Neural cell (in vitro differentiated cells): Measurements from ENCODE around the gene KIRREL3. TPM values are rescaled to one million over a fixed set of nuclear protein-coding genes. Genes with fewer than 3 reads are reported as not detected.

ENCODE experiments used
- H2AFZ ChIP-seq: fragments of 200-600, 300-800 bp; sonication (generic), shearing (Covaris generic); 2 replicates; pipeline ENCODE4 v1.6.0; 2014; ENCODE audit warnings: low read depth, mild to moderate bottlenecking, antibody characterized with exemption, low read length, moderate library complexity
- H3F3A ChIP-seq: fragments of 200-600 bp; shearing (Covaris generic); 2 replicates; pipeline ENCODE4 v1.6.1; 2016; ENCODE audit warnings: mild to moderate bottlenecking, moderate library complexity, mixed read lengths, antibody characterized with exemption, low read length; ENCODE audit not compliant: insufficient read depth, poor library complexity, severe bottlenecking
- H3K27ac ChIP-seq: fragments of 200-600, 300-800 bp; sonication (generic), shearing (Covaris generic); 2 replicates; pipeline ENCODE4 v1.5.1; 2014; ENCODE audit warnings: mild to moderate bottlenecking, low read length, moderate library complexity
- H3K27me3 ChIP-seq: fragments of 300-800, 200-600 bp; sonication (generic), shearing (Covaris generic); 2 replicates; pipeline ENCODE4 v1.6.0; 2014; ENCODE audit warnings: mild to moderate bottlenecking, low read depth, low read length, moderate library complexity; ENCODE audit not compliant: insufficient read depth
- H3K36me3 ChIP-seq: fragments of 300-800, 200-600 bp; sonication (generic), shearing (Covaris generic); 2 replicates; pipeline ENCODE4 v1.5.1; 2014; ENCODE audit warnings: mild to moderate bottlenecking, antibody characterized with exemption, low read length, moderate library complexity; ENCODE audit not compliant: insufficient read depth
- H3K4me2 ChIP-seq: fragments of 300-800, 200-600 bp; sonication (generic), shearing (Covaris generic); 2 replicates; pipeline ENCODE4 v1.6.0; 2014; ENCODE audit warnings: mild to moderate bottlenecking, low read length
- H3K4me3 ChIP-seq: fragments of 300-800, 200-600 bp; sonication (generic), shearing (Covaris generic); 2 replicates; pipeline ENCODE4 v1.5.1; 2014; ENCODE audit warnings: mild to moderate bottlenecking, low read length, moderate library complexity
- H3K79me2 ChIP-seq: fragments of 200-600 bp; shearing (Covaris generic); replicated peaks from 2 replicates; pipeline ENCODE4 v1.6.0; 2014; ENCODE audit warnings: mild to moderate bottlenecking, low read length, moderate library complexity; ENCODE audit not compliant: insufficient read depth
- H3K9ac ChIP-seq: fragments of 300-800, 200-600 bp; sonication (generic), shearing (Covaris generic); 2 replicates; pipeline ENCODE4 v1.6.1; 2016; ENCODE audit warnings: mild to moderate bottlenecking, low read length, mixed read lengths
- H3K9me2 ChIP-seq: fragments of 200-600 bp; shearing (Covaris generic); 2 replicates; pipeline ENCODE4 v1.6.1; 2016; ENCODE audit warnings: mild to moderate bottlenecking, low read length, mixed read lengths; ENCODE audit not compliant: insufficient read depth
- H3K9me3 ChIP-seq: fragments of 200-600, 300-800 bp; sonication (generic), shearing (Covaris generic); 2 replicates; pipeline ENCODE4 v1.6.1; 2016; ENCODE audit warnings: mild to moderate bottlenecking, mixed run types, low read length, moderate library complexity, mixed read lengths
- H4K20me1 ChIP-seq: fragments of 200-600 bp; shearing (Covaris generic); 2 replicates; pipeline ENCODE4 v1.6.1; 2016; ENCODE audit warnings: mild to moderate bottlenecking, mixed run types; ENCODE audit not compliant: insufficient read depth
- EP300 ChIP-seq: fragments of 450-650 bp; conservative IDR thresholded peaks from 2 replicates; pipeline ENCODE4 v1.6.1; 2014; ENCODE audit warnings: antibody characterized with exemption, mild to moderate bottlenecking, moderate library complexity; ENCODE audit not compliant: poor library complexity, severe bottlenecking
- EZH2 ChIP-seq: fragments of 200-600, 300-800 bp; shearing (Covaris generic), sonication (generic); IDR thresholded peaks from 2 replicates; pipeline ENCODE4 v1.6.1; 2014; ENCODE audit warnings: antibody characterized with exemption, low read length, borderline replicate concordance, mild to moderate bottlenecking; ENCODE audit not compliant: insufficient read depth, poor library complexity, severe bottlenecking
- MXI1 ChIP-seq: fragments of 450-650 bp; conservative IDR thresholded peaks from 2 replicates; pipeline ENCODE4 v1.6.1; 2014; ENCODE audit warnings: antibody characterized with exemption, mild to moderate bottlenecking; ENCODE audit not compliant: poor library complexity, severe bottlenecking
- POLR2AphosphoS5 ChIP-seq: IDR thresholded peaks from 2 replicates; pipeline ENCODE4 v1.6.1; 2012
- RAD21 ChIP-seq: fragments of 450-650 bp; conservative IDR thresholded peaks from 2 replicates; pipeline ENCODE4 v1.6.1; 2014; ENCODE audit warnings: antibody characterized with exemption, mild to moderate bottlenecking, moderate library complexity
- SMC3 ChIP-seq: fragments of 450-650 bp; conservative IDR thresholded peaks from 2 replicates; pipeline ENCODE4 v1.6.1; 2014; ENCODE audit warnings: antibody characterized with exemption, mild to moderate bottlenecking, moderate library complexity; ENCODE audit not compliant: poor library complexity
- TAF1 ChIP-seq: IDR thresholded peaks from 2 replicates; pipeline ENCODE4 v1.6.1; 2012; ENCODE audit warnings: low read depth
- polyA plus RNA-seq: library from polyadenylated mRNA; depleted of rRNA; stranded (reverse); fragments of >200 nt; gene quantifications from 2 replicates; pipeline ENCODE4 v1.2.3, GENCODE V29; 2014
- TF ChIP-seq, protein P1 (sequence below): fragments of 450-650 bp; IDR thresholded peaks from 2 replicates; pipeline ENCODE4 v1.5.1; 2014; ENCODE audit warnings: antibody characterized with exemption, mild to moderate bottlenecking, moderate library complexity; ENCODE audit not compliant: poor library complexity, severe bottlenecking
- TF ChIP-seq, protein P2 (sequence below): IDR thresholded peaks from 2 replicates; pipeline ENCODE4 v1.6.1; 2012; ENCODE audit warnings: borderline replicate concordance

The KIRREL3 gene
- polyA plus RNA-seq, 1 donor from 2014 or later, result 23.8 TPM

DNA sequence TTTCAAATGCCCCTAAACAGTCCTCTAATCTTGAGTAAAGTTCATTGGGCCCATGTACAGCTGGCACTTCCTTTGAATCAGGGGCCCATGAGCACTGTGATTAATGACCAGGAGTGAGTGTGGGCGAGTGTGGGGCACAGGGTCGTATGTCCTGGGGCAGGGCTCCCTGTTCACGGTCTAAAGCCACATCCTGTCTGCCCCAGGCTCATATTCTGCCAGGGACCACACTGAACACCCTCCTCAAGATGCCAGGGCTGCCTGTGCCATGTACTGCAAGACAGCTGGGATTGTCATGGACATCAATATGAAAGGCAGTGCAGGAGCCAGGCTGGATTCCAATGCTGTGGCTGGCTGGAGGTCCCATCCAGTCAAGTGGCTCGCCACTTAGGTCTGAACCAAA, 130.5 kb downstream of the KIRREL3 start:
- Histone ChIP-seq H3K79me2 (no peaks in the 10 kb centered on the region), H3K9ac (no peak overlapping the region), H3K9me2 (no peaks in the 10 kb centered on the region), H3K27me3 (no peaks in the 10 kb centered on the region), H4K20me1 (no peaks in the 10 kb centered on the region), H3K27ac (no peak overlapping the region), H3K4me2 (no peak overlapping the region), H3K36me3 (no peaks in the 10 kb centered on the region), H2AFZ (no peak overlapping the region), H3F3A (peaks cover 3% of the 10 kb centered on the region), H3K9me3 (no peaks in the 10 kb centered on the region), H3K4me3 (no peak overlapping the region)
- TF ChIP-seq RAD21 (no peak), TAF1 (no peak), EP300 (no peak), SMC3 (no peak), MXI1 (no peak), EZH2 (no peak), POLR2AphosphoS5 (no peak)
- TF ChIP-seq, protein P1, sequence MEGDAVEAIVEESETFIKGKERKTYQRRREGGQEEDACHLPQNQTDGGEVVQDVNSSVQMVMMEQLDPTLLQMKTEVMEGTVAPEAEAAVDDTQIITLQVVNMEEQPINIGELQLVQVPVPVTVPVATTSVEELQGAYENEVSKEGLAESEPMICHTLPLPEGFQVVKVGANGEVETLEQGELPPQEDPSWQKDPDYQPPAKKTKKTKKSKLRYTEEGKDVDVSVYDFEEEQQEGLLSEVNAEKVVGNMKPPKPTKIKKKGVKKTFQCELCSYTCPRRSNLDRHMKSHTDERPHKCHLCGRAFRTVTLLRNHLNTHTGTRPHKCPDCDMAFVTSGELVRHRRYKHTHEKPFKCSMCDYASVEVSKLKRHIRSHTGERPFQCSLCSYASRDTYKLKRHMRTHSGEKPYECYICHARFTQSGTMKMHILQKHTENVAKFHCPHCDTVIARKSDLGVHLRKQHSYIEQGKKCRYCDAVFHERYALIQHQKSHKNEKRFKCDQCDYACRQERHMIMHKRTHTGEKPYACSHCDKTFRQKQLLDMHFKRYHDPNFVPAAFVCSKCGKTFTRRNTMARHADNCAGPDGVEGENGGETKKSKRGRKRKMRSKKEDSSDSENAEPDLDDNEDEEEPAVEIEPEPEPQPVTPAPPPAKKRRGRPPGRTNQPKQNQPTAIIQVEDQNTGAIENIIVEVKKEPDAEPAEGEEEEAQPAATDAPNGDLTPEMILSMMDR, result no peak
- TF ChIP-seq, protein P2, sequence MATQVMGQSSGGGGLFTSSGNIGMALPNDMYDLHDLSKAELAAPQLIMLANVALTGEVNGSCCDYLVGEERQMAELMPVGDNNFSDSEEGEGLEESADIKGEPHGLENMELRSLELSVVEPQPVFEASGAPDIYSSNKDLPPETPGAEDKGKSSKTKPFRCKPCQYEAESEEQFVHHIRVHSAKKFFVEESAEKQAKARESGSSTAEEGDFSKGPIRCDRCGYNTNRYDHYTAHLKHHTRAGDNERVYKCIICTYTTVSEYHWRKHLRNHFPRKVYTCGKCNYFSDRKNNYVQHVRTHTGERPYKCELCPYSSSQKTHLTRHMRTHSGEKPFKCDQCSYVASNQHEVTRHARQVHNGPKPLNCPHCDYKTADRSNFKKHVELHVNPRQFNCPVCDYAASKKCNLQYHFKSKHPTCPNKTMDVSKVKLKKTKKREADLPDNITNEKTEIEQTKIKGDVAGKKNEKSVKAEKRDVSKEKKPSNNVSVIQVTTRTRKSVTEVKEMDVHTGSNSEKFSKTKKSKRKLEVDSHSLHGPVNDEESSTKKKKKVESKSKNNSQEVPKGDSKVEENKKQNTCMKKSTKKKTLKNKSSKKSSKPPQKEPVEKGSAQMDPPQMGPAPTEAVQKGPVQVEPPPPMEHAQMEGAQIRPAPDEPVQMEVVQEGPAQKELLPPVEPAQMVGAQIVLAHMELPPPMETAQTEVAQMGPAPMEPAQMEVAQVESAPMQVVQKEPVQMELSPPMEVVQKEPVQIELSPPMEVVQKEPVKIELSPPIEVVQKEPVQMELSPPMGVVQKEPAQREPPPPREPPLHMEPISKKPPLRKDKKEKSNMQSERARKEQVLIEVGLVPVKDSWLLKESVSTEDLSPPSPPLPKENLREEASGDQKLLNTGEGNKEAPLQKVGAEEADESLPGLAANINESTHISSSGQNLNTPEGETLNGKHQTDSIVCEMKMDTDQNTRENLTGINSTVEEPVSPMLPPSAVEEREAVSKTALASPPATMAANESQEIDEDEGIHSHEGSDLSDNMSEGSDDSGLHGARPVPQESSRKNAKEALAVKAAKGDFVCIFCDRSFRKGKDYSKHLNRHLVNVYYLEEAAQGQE, result no peak

DNA sequence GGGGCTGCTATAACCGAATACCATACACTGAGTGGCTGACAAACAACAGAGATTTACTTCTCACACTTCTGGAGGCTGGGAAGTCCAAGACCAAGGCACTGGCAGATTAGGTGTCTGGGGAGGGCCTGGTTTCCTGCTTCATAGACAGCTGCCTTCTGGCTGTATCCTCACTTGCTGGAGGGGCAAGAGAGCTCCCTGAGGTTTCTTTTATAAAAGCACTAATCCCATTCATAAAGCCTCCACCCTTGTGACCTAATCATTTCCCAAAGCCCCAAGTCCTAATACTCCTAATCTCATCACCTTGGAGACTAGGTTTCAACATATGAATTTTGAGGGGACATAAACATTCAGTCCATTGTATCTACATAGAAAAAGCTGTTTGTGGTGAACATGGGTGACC, 131.8 kb downstream of the KIRREL3 start:
- no peak overlapping the region for H2AFZ ChIP-seq

More for the DNA sequence above, 131.8 kb downstream of the KIRREL3 start:
- Histone ChIP-seq H3K27me3 (no peaks in the 10 kb centered on the region), H3K4me3 (no peak overlapping the region), H3K4me2 (no peak overlapping the region), H3K27ac (no peak overlapping the region), H3K36me3 (no peaks in the 10 kb centered on the region), H3K9ac (no peak overlapping the region), H4K20me1 (no peaks in the 10 kb centered on the region), H3K9me2 (no peaks in the 10 kb centered on the region), H3K9me3 (no peaks in the 10 kb centered on the region), H3F3A (peaks cover 3% of the 10 kb centered on the region), H3K79me2 (no peaks in the 10 kb centered on the region)
- TF ChIP-seq POLR2AphosphoS5 (no peak), RAD21 (no peak), EZH2 (no peak), SMC3 (no peak), EP300 (no peak), TAF1 (no peak), MXI1 (no peak)
- TF ChIP-seq, protein P1, result no peak
- TF ChIP-seq, protein P2, result no peak
